ENCODE results near the gene ZFHX3.

ZFHX3 gene

DNA sequence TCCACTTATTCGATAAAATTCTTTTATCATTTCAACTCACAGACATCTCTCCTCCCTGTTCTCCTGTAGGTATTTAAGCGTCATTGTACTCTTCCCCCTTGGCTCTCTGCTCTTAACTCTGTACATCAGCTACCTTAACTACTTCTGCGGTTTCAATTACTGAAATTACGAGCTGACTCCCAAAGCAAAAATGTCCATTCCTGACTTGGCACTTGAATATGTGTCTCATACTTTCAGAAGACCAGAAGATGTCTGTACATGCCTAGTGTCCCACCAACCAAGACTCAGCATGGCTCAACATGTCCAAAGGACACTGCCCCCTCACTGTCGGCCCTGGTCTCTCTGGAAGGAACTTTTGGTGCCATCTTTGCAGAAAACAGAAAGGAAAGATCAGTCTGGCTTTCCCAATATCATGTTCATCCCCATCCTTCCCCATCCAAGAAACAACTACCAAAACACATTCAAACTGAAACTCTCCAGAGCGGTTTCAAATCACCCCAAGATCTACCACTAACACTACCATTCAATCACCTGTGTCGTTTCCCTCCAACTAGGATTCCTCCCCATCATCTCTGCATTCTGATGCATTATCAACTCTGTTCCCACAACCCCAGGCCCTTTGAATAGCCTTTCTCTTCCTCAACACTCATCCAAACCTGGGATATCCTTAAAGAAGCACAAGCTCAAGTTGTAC, 74.9 kb downstream of the ZFHX3 start:
- no peak for DNase-seq

- DNase-seq, result no peak
These were observed 76.6 kb downstream of the ZFHX3 start for GRCh38 chr16:72971370-72971769.

DNA sequence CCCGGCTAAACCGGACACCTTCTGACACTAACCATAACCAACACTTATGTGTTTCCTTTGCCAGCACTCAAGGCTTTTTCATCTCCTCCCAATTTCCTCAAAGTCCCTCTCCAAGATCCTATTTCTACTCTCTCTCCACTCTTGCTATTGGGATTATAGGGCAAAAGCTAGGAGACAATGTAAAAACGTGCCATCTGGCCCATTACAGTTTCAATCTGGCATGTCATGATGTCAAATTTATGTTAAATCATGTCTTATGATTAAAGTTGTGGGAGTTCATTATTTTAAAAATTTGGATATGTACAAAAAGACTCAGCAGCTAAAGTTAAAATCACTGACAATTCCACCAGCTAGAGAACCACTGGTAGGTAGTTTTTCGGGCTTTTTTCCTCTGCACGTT, 77.3 kb downstream of the ZFHX3 start:
- DNase-seq, result no peak

DNA sequence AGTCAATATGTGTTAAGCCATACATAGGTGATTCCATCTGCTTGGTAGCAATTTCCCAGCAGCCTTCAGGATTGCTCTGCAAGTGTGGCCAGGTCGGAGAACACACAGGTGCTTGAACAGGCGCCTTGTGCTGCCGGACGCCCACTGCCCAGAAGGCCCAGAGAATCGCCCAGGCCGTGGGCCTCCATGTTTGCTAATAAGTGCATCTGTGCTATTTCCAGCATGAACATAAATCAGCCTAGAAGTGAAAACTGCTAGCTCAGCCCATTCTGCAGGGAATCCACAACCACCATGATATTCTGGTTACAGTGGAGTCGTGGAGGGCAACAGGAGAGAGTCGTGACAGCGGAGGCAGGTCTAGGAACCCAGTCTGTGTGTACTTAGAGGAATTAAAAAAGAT, 78.1 kb downstream of the ZFHX3 start:
- no peak for DNase-seq

GRCh38 chr16:72969146-72969545, 78.8 kb downstream of the ZFHX3 start:
- DNase-seq, result no peak

DNA sequence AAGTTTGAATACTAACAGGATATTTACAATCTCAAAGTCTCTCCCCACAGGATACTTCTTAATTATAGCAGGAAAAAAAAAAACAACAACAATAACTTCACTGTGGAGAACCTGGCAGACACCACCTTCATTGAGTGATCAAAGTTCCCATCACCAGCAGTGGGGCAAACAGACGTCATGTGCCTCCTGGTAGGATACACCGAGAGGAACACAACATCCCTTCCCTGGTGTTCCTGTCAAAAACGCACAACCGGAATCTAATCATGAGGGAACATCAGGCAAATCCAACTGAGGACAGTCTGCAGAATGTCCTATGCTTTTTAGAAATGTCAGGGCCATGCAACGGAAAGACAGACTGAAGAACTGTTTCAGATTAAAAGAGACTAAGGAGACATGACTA, 80.0 kb downstream of the ZFHX3 start:
- no peak for DNase-seq

- DNase-seq, result no peak
These were observed 84.2 kb downstream of the ZFHX3 start for GRCh38 chr16:72963533-72964315.

- DNase-seq, result no peak
These were observed 85.6 kb downstream of the ZFHX3 start for GRCh38 chr16:72962347-72962746.

GRCh38 chr16:72961863-72962262, 86.1 kb downstream of the ZFHX3 start:
- DNase-seq, result no peak

GRCh38 chr16:72961115-72961832, 86.7 kb downstream of the ZFHX3 start:
- DNase-seq, result no peak

DNA sequence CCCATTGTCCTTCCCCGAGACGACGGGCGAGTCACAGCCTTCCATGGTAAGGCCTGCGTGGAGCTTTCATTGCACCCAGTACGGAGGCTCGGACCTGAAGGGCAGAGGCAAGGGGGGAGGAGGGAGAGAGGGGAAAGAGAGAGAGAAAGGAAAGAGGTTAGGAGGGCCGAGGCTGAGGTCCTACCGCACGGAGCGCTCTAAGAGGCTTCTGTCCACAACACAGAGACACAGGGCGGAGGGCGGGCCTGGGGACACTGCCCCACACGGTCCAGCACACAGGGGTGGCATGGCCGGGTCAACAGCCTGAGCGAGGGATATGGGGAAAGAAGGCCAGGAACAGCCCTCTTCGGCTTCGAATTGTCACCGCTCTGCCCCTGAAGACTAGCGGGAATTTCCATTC, 87.8 kb downstream of the ZFHX3 start:
- DNase-seq, result no peak

DNA sequence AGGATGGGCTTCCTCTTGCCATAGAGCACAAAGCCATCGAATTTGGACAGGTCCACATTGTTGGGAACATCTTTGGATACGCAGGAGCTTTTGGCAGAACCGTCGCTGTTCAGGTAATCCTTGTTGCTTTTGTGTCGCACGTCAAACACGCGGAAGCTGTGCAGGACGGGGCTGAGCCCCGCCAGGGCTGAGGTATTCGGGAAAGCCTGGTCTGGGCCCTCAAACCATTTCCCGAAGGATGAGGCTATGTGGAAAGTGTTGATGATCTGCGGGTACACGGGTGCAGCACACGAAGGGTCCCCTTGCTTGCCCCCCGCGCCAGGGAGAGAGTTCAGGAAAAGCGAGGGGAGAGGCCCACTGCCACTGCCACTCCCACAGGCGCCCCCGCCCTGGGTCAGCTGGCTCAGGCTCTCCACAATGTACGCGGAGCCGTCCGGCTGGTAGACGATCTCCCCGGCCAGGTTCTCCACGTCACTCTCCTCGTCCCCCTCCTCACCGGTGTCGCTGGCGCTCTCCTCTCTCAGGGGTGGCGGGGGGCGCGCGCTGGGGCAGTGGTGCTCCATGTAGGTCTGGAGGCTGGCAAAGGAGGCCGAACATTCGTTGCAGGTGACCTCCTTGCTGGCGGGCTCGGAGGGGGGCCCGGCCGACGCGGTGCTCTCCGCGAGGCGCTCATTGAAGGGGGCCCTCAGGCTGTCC, 88.5 kb downstream of the ZFHX3 start:
- DNase-seq, result no peak

DNA sequence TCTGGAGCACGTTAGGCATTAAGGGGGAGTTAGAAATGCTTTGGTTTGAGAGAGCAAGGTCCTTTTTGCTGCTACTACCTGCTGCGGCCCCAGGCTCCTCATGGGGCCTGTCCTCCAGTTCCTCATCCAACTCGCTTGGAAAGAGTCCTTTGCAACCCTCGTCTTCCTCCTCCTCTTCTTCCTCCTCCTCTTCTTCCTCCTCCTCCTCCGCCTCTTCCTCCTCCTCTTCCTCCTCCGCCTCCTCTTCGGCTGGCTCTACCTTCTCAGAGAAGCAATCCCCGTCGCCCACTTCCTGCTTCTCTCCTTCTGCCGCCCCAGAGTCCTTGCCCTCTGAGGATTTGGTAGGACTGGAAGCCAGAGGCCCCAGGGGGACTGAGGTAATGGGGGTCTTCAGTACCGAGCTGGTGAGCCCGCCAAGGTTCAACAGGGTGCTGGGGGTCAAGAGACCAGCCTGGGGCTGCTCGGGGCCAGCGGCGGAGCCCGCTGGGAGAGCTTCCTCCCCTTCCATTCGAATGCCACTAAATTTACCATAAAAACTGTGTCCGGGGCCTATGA, 89.3 kb downstream of the ZFHX3 start:
- no peak for DNase-seq

DNA sequence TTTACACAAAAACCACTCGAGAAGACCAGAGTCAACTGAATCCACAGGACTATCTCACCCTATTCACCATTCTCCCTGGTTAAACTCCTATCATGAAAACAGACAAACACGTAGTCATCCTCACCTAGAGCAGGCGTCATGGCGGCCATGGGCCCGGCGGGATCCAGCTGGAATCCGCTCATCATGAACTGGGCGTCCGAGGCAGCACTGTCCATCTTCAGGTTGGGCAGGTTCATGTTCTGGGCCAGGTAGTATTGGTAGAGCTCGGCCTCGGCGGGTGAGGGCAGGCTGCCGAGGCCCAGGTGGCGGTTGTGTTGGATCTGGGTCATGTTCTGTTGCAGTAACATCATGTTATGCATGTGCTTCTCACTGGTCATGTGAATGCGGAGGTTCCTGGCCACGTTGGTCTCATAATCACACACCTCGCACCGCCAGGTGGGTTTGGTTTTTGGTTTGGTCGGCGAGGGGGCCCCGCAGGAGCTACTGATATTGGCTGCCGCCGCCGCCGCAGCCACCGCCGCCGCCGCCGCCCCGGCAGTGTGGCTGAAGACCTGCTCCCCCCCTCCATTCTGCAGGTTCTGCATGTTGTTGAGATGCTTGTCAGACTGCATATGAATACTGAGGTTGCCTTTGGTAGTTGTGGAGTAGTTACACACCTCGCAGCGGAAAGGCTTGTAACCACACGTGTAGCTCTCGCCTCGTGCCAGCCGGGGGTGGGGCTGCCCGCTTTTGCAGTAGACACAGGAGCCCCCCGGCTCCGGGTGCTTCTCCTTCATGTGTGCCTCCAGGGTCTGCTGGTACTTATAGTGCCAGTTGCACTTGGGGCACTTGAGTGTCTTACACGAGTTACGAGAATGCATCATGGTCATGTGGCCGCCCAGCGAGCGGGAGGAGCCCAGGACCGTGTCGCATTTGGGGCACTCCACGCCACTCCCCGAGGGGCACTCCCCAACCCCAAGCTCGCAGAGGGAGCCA, 90.3 kb downstream of the ZFHX3 start:
- DNase-seq, result no peak

- no peak for DNase-seq
These were observed 91.5 kb downstream of the ZFHX3 start for GRCh38 chr16:72956124-72957064.

- no peak for DNase-seq
These were observed 95.1 kb downstream of the ZFHX3 start for GRCh38 chr16:72952811-72953271.

GRCh38 chr16:72952404-72952803, 95.5 kb downstream of the ZFHX3 start:
- no peak for DNase-seq

- DNase-seq, result no peak
These were observed 96.0 kb downstream of the ZFHX3 start for GRCh38 chr16:72951916-72952315.

- no peak for DNase-seq
These were observed 97.3 kb downstream of the ZFHX3 start for GRCh38 chr16:72950669-72951068.

GRCh38 chr16:72948238-72948829, 99.6 kb downstream of the ZFHX3 start:
- no peak for DNase-seq

All from activated CD4-positive, alpha-beta T cell treated with anti-CD3 and anti-CD28 coated beads, Interleukin-2, Interleukin-6, amounts not matched to agents 100 ng/mL and 50 ng/mL, durations not matched to agents 16 hours and 8 hours (primary cell).